ENCODE measurements around the gene IKZF1. TPM values are rescaled to one million over a fixed set of nuclear protein-coding genes. Genes with fewer than 3 reads are reported as not detected.

IKZF1 gene
- total RNA-seq, 1 experiment from 2014 or later, result not detected

Other genes with a start within 250 kb of the IKZF1 start
- not detected in 2 replicates for gene ZPBP, start 211.5 kb upstream of the IKZF1 start, total RNA-seq (2014; rRNA removed; shearing (Covaris generic))
- 32.0 and 33.1 TPM in 2 replicates for gene FIGNL1, start 145.6 kb downstream of the IKZF1 start, total RNA-seq (2014; rRNA removed; shearing (Covaris generic))